Measurements from ENCODE around the gene LAMP1.

The LAMP1 gene

DNA sequence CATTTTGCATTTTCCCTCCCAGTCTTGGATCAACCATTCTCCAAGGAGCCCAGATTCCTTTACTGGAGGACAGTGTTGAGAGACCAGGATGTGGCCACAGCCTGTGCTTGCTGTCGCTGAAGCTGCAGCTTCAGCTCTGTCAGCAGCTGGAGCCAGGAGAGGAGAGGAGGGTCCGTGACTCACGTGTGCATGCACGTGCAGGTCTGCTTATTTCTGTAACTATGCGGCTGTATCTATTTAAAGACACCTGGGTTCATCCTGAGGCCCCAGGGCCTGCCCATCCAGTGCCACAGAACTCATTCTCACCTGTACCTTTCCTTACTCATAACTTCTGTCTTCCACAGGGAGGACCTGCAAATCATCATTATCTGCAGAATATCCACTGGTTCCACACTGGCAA is 8.2 kb upstream of the LAMP1 start:
- H3K4me3 ChIP-seq (ENCODE audit: low read depth, low read length), result no peak overlapping the region
- TF ChIP-seq, protein P1, sequence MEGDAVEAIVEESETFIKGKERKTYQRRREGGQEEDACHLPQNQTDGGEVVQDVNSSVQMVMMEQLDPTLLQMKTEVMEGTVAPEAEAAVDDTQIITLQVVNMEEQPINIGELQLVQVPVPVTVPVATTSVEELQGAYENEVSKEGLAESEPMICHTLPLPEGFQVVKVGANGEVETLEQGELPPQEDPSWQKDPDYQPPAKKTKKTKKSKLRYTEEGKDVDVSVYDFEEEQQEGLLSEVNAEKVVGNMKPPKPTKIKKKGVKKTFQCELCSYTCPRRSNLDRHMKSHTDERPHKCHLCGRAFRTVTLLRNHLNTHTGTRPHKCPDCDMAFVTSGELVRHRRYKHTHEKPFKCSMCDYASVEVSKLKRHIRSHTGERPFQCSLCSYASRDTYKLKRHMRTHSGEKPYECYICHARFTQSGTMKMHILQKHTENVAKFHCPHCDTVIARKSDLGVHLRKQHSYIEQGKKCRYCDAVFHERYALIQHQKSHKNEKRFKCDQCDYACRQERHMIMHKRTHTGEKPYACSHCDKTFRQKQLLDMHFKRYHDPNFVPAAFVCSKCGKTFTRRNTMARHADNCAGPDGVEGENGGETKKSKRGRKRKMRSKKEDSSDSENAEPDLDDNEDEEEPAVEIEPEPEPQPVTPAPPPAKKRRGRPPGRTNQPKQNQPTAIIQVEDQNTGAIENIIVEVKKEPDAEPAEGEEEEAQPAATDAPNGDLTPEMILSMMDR (IDR thresholded peaks at IDR 0.05; ENCODE audit: low read depth, low read length), result no peak

DNA sequence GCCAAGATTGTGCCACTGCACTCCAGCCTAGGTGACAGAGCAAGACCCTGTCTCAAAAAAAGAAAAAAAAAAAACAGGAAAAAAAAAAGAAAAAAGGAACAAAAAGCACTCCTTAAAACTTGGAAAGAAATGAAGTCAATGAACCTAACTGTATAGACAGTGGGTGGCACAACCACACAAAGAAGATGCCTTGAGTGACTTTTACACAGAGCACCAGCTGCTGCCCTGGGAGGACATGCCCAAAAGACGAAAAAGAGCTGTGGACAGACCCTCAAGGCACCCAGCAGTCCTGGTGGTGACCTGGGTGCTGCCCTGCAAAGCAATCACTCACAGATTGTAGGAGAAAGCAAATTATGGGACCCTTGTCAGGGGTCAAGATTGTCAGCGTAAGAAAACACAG is 5.9 kb upstream of the LAMP1 start:
- no peak overlapping the region for H3K4me3 ChIP-seq (ENCODE audit: low read depth, low read length)
- TF ChIP-seq, protein P1 (IDR thresholded peaks at IDR 0.05; ENCODE audit: low read depth, low read length), result no peak

DNA sequence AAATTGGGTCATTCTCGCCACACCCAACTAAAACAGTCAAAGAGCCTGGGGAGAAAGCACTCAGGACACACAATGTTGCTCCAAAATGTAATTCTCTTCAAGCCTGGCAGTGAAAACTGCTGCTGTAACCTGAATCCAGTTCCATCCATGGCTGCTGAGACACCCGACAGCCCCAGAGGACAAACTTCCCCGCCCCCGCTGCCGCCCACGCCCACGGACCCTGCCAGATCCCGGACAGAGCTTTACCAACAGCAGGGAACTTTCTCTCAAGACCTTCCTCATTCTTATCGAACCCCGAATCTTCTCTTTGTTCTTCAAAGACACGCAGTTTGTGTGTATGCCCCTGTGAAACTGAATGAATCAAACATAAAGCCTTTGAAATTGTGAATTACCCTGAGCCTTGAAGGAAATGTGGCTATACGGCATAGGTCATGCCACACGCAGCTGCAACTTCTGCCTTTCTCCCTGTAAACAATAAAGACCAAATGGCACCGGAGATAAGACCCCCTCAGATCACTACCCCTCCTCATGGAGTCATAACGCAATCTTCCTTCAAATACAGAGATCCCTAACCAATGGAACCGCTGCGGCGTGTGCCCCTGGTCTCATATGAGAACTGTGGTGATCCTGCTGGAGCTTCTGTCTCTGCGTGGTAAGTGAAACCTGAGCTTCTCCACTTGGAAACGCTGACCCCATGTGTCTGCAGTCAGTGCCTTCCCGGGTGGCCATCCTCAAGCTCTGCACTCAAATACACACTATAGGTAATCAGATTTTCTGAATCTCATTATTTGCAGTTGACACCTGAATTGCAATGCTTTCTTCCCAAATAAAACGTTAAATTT is 4.8 kb upstream of the LAMP1 start:
- TF ChIP-seq, protein P1 (IDR thresholded peaks at IDR 0.05; ENCODE audit: low read depth, low read length), result no peak
- H3K4me3 ChIP-seq (ENCODE audit: low read depth, low read length), result peak overlapping the region; percentile 42

DNA sequence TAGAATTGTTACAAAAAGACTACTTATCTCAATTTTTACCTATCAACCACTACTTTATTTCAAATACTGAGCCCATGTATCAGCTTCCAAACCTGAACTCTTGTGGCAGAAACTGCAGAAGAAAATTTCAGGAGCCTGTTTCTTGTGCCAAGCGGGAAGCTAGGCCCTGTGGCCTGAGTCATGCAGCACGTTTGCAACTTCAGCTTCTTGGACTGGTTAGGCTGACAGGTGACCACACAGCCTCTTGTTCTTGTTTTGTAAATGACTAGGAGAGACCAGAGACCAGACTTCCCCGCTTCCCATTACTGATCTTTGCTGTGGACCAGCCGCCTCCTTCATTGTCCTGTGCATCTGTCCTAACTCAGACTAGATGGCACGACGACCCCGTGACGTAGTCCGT is 3.4 kb upstream of the LAMP1 start:
- no peak overlapping the region for H3K4me3 ChIP-seq (ENCODE audit: low read depth, low read length)
- TF ChIP-seq, protein P1 (IDR thresholded peaks at IDR 0.05; ENCODE audit: low read depth, low read length), result no peak

DNA sequence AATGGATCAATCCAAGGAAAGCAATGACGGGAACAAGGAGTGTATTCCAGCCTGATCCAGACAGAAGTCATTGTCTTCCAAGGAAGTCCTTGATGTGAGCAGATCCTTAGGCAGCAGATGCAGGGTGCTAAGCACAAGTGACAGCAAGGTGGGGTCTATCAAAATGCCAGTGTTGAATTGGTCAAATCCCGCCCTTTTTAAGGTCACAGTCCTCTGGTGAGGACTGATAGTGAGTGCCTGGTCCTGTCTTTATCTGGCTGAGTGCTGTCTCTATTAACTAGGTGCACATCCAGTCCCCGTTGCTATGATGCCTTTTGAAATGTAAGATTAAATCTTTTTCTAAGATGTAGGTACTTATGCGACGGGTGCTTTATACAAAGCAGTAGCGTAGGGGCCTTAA is 1.3 kb upstream of the LAMP1 start:
- H3K4me3 ChIP-seq (ENCODE audit: low read depth, low read length), result no peak overlapping the region
- TF ChIP-seq, protein P1 (IDR thresholded peaks at IDR 0.05; ENCODE audit: low read depth, low read length), result no peak

DNA sequence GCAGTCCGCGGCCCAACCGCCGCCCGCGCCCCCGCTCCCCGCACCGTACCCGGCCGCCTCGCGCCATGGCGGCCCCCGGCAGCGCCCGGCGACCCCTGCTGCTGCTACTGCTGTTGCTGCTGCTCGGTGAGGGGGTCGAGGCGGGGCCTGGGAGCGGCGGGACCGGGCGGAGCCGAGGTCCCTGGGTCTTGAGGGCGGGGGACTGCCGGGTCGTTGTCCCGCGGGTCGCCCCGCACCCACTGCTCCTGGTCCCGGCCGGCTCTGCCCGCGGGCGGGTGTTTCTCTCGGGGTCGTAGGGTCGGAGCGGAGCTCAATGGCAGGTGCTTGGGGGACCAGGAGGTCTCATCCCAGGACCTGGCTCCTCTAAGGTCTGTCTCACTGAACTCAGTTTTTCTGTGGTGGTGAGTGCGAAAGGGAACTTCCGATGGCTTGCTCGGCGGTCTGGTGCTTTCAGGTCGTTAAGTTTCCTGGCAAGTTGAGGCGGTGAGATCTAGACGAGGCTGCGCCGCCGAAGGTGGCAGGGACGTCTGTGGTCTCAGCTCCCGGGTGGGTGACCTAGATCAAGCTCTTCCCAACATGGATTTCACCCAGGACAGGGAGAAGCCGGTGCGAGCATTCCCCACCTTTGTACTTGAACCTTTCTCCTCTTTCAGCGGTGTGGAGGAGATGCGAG is 467 bp downstream of the LAMP1 start:
- H3K4me3 ChIP-seq (ENCODE audit: low read depth, low read length), result peak overlapping the region; percentile 69
- TF ChIP-seq, protein P1 (IDR thresholded peaks at IDR 0.05; ENCODE audit: low read depth, low read length), result no peak
